Transverse colon (tissue), 4 donors: Measurements from ENCODE around the gene ARSG.

Experiments
- POLR2A ChIP-seq: fragments of 450-650 bp; IDR thresholded peaks from one replicate; pipeline ENCODE4 v1.6.1; 2016; ENCODE audit warnings: antibody characterized with exemption, mild to moderate bottlenecking, moderate library complexity
- POLR2AphosphoS5 ChIP-seq, 3 donors: sonication (generic); formaldehyde crosslinking; IDR thresholded peaks; one replicate each; pipeline ENCODE4 v1.6.1; 2016; ENCODE audit warnings: antibody characterized with exemption in 3 of 3
- TF ChIP-seq, protein P1 (sequence below), 5 experiments: fragments of 200-600 bp in 3 of 5; fragments of 450-650 bp in 2 of 5; sonication (generic) in 3 of 5; IDR thresholded peaks; 1 replicate in 2 of 5; 2 replicates in 3 of 5; pipeline ENCODE4 v1.5.1; 2016 to 2017; ENCODE audit warnings: antibody characterized with exemption in 5 of 5, inconsistent platforms in 3 of 5, mild to moderate bottlenecking in 2 of 5, moderate library complexity in 1 of 5

GRCh38 chr17:68324114-68324513 is 32.8 kb downstream of the ARSG start:
- no peak for TF ChIP-seq POLR2A
- TF ChIP-seq, protein P1, sequence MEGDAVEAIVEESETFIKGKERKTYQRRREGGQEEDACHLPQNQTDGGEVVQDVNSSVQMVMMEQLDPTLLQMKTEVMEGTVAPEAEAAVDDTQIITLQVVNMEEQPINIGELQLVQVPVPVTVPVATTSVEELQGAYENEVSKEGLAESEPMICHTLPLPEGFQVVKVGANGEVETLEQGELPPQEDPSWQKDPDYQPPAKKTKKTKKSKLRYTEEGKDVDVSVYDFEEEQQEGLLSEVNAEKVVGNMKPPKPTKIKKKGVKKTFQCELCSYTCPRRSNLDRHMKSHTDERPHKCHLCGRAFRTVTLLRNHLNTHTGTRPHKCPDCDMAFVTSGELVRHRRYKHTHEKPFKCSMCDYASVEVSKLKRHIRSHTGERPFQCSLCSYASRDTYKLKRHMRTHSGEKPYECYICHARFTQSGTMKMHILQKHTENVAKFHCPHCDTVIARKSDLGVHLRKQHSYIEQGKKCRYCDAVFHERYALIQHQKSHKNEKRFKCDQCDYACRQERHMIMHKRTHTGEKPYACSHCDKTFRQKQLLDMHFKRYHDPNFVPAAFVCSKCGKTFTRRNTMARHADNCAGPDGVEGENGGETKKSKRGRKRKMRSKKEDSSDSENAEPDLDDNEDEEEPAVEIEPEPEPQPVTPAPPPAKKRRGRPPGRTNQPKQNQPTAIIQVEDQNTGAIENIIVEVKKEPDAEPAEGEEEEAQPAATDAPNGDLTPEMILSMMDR (IDR thresholded peaks at IDR 0.05), result no peak
- TF ChIP-seq POLR2AphosphoS5 (IDR thresholded peaks at IDR 0.05), result no peak
